GM12801 (cell line): ENCODE results near the gene SRPRB.

Experiments
- CTCF ChIP-seq: IDR thresholded peaks from one replicate; pipeline ENCODE4 v1.5.1; 2011; ENCODE audit warnings: control low read depth; ENCODE audit not compliant: insufficient read length; ENCODE audit errors: extremely low read depth

Gene SRPRB

DNA sequence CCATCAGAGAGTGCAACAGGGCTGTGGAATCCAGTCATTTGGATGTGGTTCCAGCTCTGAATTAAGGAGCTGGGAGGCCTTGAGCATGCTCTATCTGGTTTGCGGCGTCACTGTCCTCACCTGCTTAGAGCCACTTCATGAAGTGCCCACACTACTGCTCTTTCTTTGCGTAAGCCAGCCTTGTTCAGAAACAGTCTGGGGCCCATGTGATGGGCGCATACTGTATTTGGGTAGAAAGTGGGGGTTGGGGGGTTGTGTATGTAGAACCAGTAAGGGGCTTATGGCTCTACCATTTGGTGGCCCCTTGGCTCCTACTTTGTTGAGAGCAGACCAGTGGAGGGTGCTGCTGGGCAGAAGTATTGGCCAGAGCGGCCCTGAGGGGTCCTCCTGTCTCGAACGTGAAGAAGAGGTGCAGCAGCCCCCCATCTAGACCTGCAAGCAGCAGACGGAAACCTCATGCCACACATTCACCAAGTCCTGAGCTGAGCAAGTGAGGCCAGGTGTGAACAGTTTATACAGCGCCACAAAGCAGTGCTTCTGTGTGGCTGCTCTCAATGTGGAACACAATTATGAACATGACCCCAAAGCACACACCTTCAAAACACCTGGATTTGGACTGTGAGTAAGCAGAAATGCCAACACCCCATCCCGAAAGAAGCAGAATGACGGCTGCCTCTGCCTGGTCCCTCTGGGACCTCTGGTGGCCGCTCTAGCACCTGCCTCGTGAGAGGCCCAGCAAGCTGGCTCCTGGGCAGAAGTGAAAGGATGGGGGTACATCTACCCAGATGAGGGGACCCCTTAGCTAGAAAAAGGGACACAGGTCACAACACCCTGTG is 26.6 kb downstream of the SRPRB start:
- TF ChIP-seq CTCF, result no peak

DNA sequence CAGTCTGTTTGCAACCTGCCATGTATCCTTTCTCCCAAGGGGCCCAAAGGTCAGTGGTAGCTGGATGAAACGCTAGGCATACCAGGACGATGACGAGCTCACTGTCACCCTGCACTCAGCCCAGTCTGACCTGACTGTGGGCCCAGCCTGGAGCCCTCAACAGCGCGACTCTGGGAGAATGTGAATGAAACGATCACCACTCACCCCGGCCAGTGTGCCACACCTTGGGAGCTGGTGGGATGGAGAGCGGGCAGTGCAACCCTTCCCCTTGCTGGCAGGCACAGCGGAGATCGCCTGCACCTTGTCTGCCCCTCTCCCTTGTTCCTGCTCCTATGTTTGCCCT is 27.2 kb downstream of the SRPRB start:
- TF ChIP-seq CTCF, result no peak

- no peak for TF ChIP-seq CTCF
Measured at GRCh38 chr3:133833267-133833666, 27.7 kb downstream of the SRPRB start.

GRCh38 chr3:133833880-133834620 is 28.4 kb downstream of the SRPRB start:
- TF ChIP-seq CTCF, result no peak

- TF ChIP-seq CTCF, result no peak
Measured at GRCh38 chr3:133834621-133835417, 29.2 kb downstream of the SRPRB start.

GRCh38 chr3:133835418-133835743 is 29.8 kb downstream of the SRPRB start:
- TF ChIP-seq CTCF, result no peak

DNA sequence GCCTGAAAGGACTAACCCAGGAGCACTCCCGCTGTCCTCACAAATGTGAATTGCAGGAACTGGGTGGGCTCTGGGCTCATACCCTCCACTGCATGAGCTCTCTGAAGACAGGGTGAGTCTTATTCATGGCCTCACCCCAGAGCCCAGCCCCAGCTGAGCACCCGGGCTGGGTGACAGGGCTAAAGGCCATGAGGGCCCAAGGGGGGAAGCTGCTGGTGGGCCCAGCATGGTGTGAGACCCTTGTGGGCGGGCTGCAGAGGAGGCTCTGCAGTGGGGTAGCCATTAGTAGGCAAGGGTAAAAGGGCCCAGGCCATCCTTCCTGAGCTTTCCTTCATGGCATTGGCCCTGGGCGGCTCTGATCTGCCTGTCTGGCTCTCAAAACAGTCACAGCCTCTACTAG is 30.3 kb downstream of the SRPRB start:
- TF ChIP-seq CTCF, result no peak
